DND-41 (cell line): Measurements from ENCODE around the gene FTO.

Experiments used
- CTCF ChIP-seq: IDR thresholded peaks from 2 replicates; pipeline ENCODE4 v1.5.1; 2012; ENCODE audit warnings: borderline replicate concordance, low read length, moderate library complexity, mild to moderate bottlenecking; ENCODE audit not compliant: poor library complexity, severe bottlenecking; ENCODE audit errors: extremely low read depth
- EZH2 ChIP-seq: IDR thresholded peaks from 3 replicates; pipeline ENCODE4 v1.6.1; 2012; ENCODE audit warnings: borderline replicate concordance, low read depth, mild to moderate bottlenecking, moderate library complexity, low read length, inconsistent platforms; ENCODE audit not compliant: severe bottlenecking

DNA sequence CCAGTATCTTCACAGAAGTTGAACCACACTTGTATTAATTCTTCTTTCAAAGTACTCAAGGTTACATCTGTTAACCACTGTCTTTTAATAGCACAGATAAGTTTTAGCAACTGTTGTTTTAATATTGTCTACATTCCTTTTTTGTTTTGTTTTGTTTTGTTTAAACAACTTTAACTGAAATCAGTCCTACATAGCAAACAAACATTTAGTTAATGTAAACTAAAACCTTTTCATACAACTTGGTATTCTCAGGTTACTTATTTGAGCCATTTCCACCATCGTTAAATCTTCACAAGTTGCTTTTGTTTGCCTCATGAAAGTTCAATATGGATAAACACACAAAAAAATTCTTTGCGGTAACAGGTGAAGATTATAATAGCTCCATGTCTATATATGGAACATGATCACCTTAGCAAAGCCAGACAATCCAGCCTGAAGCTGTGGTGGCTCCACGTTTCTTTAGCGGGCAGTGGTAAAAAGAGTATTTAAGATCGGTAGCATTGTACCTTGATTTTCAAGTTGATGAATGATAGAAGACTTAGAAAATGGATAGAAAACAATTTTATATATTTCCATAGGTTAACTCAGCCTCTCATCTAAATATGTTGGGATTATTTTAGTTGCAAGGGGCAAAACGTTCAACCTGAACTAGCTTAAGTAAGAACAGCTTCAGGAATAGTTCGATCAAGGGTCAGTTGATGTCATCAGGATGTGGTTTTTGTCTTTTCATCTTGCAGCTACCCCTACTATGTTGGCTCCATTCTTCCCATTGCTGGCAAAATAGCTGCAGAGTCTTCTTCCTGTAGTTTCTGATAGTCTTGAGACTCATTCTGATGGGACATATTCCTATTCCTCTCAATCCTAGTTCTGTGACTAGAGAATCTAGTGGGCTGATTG lies 182.8 kb downstream of the FTO start:
- TF ChIP-seq CTCF (no peak), EZH2 (no peak)
